HG03064 (cell line): ENCODE data around the gene HOXA3.

Source experiments
- ATAC-seq: cut with Tn5 transposase; IDR thresholded peaks from one replicate; pipeline ENCODE4 v1.9.1; 2021; ENCODE audit warnings: low read depth; ENCODE audit not compliant: unreplicated experiment

The HOXA3 gene

GRCh38 chr7:27179503-27180430 is 27.4 kb upstream of the HOXA3 start:
- no peak for ATAC-seq

GRCh38 chr7:27179030-27179429 is 26.6 kb upstream of the HOXA3 start:
- ATAC-seq = no peak

- no peak for ATAC-seq
Measured at GRCh38 chr7:27178366-27178765, 26.0 kb upstream of the HOXA3 start.

GRCh38 chr7:27177795-27178320 is 25.5 kb upstream of the HOXA3 start:
- ATAC-seq = no peak

- ATAC-seq = no peak
Measured at GRCh38 chr7:27176962-27177794, 24.8 kb upstream of the HOXA3 start.

- ATAC-seq = no peak
Measured at GRCh38 chr7:27176524-27176845, 24.1 kb upstream of the HOXA3 start.

- no peak for ATAC-seq
Measured at GRCh38 chr7:27175626-27176523, 23.5 kb upstream of the HOXA3 start.

- ATAC-seq = no peak
Measured at GRCh38 chr7:27174874-27175625, 22.7 kb upstream of the HOXA3 start.

GRCh38 chr7:27173956-27174873 is 21.8 kb upstream of the HOXA3 start, which contains the start of gene HOXA10:
Gene HOXA10, minus strand, starts transcription at chr7:27174320. Its CDS starts 14 bp downstream, at chr7:27174306.
- no peak for ATAC-seq

- no peak for ATAC-seq
Measured at GRCh38 chr7:27173511-27173955, 21.1 kb upstream of the HOXA3 start.

- no peak for ATAC-seq
Measured at GRCh38 chr7:27172823-27173510, 20.6 kb upstream of the HOXA3 start.

GRCh38 chr7:27172315-27172774 is 20.0 kb upstream of the HOXA3 start:
- no peak for ATAC-seq

- no peak for ATAC-seq
Measured at GRCh38 chr7:27171637-27172314, 19.4 kb upstream of the HOXA3 start.

- ATAC-seq = no peak
Measured at GRCh38 chr7:27171325-27171636, 18.9 kb upstream of the HOXA3 start.

- ATAC-seq = no peak
Measured at GRCh38 chr7:27170426-27171324, 18.3 kb upstream of the HOXA3 start.

GRCh38 chr7:27169658-27170425 is 17.5 kb upstream of the HOXA3 start:
- ATAC-seq = no peak
